Aorta (tissue), 5 donors: ENCODE results near the gene POP5. TPM values are rescaled to one million over a fixed set of nuclear protein-coding genes. Genes with fewer than 3 reads are reported as not detected.

Source experiments
- ATAC-seq: fragments of 200-7000 bp; cut with Tn5 transposase; one replicate; pipeline ENCODE4 v1.9.1; 2022; ENCODE audit warnings: moderate library complexity; ENCODE audit not compliant: low FRiP score
- DNase-seq, 2 donors: peaks; one replicate each; pipeline ENCODE4 v3.0.0-alpha.2; 2020
- H3K27ac ChIP-seq, 2 donors: one replicate each; pipeline ENCODE4 v1.5.1; 2013; ENCODE audit warnings: low read length in 2 of 2, mild to moderate bottlenecking in 2 of 2, moderate library complexity in 2 of 2, control low read depth in 1 of 2, inconsistent platforms in 1 of 2, low read depth in 1 of 2
- H3K27me3 ChIP-seq, 2 donors: one replicate each; pipeline ENCODE4 v1.6.1; 2013; ENCODE audit warnings: control low read depth in 1 of 2, low read length in 1 of 2, mild to moderate bottlenecking in 1 of 2, moderate library complexity in 1 of 2; ENCODE audit not compliant: insufficient read depth in 2 of 2, control insufficient read depth in 1 of 2
- H3K36me3 ChIP-seq, 2 donors: one replicate each; pipeline ENCODE4 v1.6.1; 2013; ENCODE audit warnings: control low read depth in 1 of 2, low read length in 1 of 2, mild to moderate bottlenecking in 1 of 2; ENCODE audit not compliant: insufficient read depth in 2 of 2, control insufficient read depth in 1 of 2
- H3K4me1 ChIP-seq, 2 donors: one replicate each; pipeline ENCODE4 v1.6.1; 2013; ENCODE audit warnings: low read length in 2 of 2, control low read depth in 1 of 2, mild to moderate bottlenecking in 1 of 2, moderate library complexity in 1 of 2; ENCODE audit not compliant: insufficient read depth in 2 of 2, control insufficient read depth in 1 of 2
- H3K4me3 ChIP-seq, 2 donors: one replicate each; pipeline ENCODE4 v1.5.1; 2013; ENCODE audit warnings: low read length in 2 of 2, control low read depth in 1 of 2, mild to moderate bottlenecking in 1 of 2
- H3K9me3 ChIP-seq: one replicate; pipeline ENCODE4 v1.6.1; 2013; ENCODE audit warnings: mild to moderate bottlenecking, low read length; ENCODE audit not compliant: control insufficient read depth
- WGBS, 2 donors: extraction: QIAGEN DNeasy Blood & Tissue Kit; methylation state at CpG; one replicate each; pipeline ENCODE4 v1.1.7; 2013; 5-methylcytosine and 5-hydroxymethylcytosine counted together
- intact Hi-C, 2 donors: fragments of 100-400 bp; cut with DNase I; formaldehyde crosslinking; loops; one replicate each; pipeline versions ENCODE4 v1.14.2 to v1.15.0; 2022
- polyA plus RNA-seq, 2 donors: library from polyadenylated mRNA; stranded (reverse); fragments of 200-250 nt; gene quantifications; one replicate each; pipeline ENCODE4 v1.2.3, GENCODE V29; 2013
- total RNA-seq, 2 donors: library from RNA; stranded (reverse); fragmentation: NEBNext Ultra II Directional; extraction: Animal tissue kit (Norgen Biotek cat#: 25700); gene quantifications; one replicate each; pipeline ENCODE4 v1.2.1, GENCODE V29; 2021
- donor health status: healthy with polysubstance abuse.
- donor health status: Bipolar disorder and iron deficiency.
- donor health status: DM: no; HTN: no; CAD: no.
- donor health status: DM: no; HTN: no; CAD: no.
- donor health status: DM: yes; HTN: yes; CAD: no.

POP5 gene
- total and polyA plus RNA-seq, 4 donors = 18.2 to 69.7 (median 29.9) TPM

DNA sequence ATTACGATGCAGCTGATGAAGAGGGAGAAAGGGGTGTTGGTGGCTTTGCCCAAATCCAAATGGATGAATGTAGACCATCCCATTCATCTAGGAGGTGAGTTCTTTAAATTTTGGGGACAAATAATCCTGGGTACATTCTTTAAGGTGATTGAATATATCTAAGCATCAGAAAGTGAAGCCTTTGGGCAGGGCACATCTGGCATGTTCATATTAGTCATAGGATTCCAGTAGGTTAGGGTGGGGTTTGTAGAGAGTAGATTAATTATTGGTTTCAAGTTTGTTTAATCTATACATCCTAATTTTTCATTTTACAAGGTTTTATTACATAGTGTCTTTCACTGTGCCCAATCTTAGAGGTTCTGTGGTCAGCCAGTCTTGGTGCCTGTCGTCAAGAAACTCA, 23.6 kb downstream of the POP5 start:
- no peak overlapping the region for H3K4me3 ChIP-seq
- no peaks in the 10 kb centered on the region for H3K4me1 ChIP-seq
- 86 to 94% methylated on average over 2 of the region's 2 CpGs for WGBS, 2 donors
- H3K36me3 ChIP-seq = peaks cover 13 to 15% of the 10 kb centered on the region in 2 donors
- no peak for ATAC-seq
- no peak overlapping the region for H3K27ac ChIP-seq
- no peaks in the 10 kb centered on the region for H3K9me3 ChIP-seq
- DNase-seq = no peak
- intact Hi-C loops = no loop called here
- H3K27me3 ChIP-seq = no peaks in the 10 kb centered on the region

DNA sequence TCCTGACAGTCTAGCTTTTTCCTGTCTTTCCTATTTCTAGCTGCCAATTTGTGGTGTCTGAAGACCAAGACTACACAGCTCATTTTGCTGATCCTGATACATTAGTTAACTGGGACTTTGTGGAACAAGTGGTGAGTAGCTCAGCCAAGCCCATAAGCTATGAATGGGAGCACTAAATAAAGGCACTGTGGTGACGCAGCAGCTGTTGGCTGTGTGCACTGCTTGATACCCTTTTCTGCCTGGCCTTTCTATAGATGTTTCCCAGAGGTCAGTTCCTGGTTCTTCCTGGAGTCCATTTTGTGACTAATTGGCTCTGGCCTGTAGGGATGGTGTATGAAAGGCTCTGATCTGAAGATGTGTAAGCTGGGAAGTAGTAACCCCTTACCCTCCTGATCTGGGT, 26.5 kb downstream of the POP5 start:
- Histone ChIP-seq H3K9me3 (no peaks in the 10 kb centered on the region), H3K27me3 (no peaks in the 10 kb centered on the region), H3K27ac (no peak overlapping the region), H3K36me3 (peaks cover 7 to 11% of the 10 kb centered on the region in 2 donors), H3K4me3 (no peak overlapping the region), H3K4me1 (no peaks in the 10 kb centered on the region)
- 18 to 27% methylated on average over 1 of the region's 1 CpG for WGBS, 2 donors
- intact Hi-C loops = no loop called here
- no peak for DNase-seq
- no peak for ATAC-seq

DNA sequence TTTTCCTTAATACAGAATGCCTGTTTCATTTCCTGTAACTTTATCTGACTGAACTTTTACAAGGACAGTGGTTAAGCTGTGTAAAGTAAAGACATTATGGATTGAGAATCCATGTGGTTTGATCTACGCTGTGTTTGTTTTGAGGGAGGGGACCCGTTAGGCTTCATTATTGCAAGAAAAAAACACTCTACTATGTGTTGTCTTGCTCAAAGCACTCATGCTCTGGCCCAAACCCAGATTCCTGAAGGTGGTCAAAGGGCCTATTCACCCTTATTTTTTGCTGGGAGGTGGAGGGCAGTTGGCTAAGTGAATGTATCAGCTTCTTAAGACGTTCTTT, 35.2 kb downstream of the POP5 start:
- WGBS, 2 donors = 71 to 75% methylated on average over 3 of the region's 3 CpGs
- intact Hi-C loops = no loop called here
- H3K27me3 ChIP-seq = no peaks in the 10 kb centered on the region
- H3K9me3 ChIP-seq = no peaks in the 10 kb centered on the region
- H3K4me3 ChIP-seq = no peak overlapping the region
- H3K27ac ChIP-seq = no peak overlapping the region
- peaks cover 0 to 3% of the 10 kb centered on the region in 2 donors for H3K36me3 ChIP-seq
- ATAC-seq (no peak), DNase-seq (no peak)
- peaks cover 0 to 2% of the 10 kb centered on the region in 2 donors for H3K4me1 ChIP-seq

DNA sequence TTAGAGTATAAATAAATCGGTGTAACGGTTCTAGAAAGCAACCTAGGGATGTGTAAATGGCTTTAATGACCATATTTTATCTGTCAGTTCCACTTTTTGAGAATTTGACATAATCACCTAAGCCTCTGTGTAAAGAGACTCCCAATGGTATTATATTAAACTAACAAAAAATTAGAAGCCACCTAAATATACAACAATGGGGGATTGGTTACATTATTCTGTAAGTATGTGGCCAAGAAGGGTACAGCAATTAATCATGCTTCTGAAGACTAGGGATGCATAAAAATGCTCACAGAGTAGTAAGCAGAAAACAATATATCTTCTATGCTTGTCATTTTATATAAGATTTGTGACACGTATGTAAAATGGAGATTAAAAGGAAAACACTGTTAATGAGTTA, 36.5 kb downstream of the POP5 start:
- 82 to 84% methylated on average over 3 of the region's 3 CpGs for WGBS, 2 donors
- Histone ChIP-seq H3K27me3 (no peaks in the 10 kb centered on the region), H3K27ac (no peak overlapping the region)

DNA sequence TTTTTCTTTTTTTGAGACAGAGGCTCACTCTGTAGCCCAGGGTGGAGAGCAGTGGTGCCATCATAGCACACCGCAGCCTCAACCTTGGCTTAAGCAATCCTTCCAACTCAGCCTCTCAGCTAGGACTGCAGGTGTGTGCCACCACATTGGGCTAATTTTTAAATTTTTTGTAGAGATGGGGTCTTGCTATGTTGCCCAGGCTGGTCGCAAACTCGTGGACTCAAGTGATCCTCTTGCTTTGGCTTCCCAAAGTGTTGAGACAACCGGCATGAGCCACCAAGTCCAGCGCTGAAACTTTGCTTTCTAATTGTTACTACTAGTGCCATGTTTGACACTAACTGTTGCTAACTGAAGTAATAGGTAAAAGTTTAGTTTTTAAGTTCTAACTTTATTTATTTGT, 39.0 kb downstream of the POP5 start:
- H3K27ac ChIP-seq = no peak overlapping the region
- H3K4me1 ChIP-seq = peaks cover 8 to 18% of the 10 kb centered on the region in 2 donors
- WGBS, 2 donors = 97 to 99% methylated on average over 5 of the region's 5 CpGs
- H3K4me3 ChIP-seq = no peak overlapping the region
- H3K27me3 ChIP-seq = no peaks in the 10 kb centered on the region
- intact Hi-C loops = no loop called here
- no peaks in the 10 kb centered on the region for H3K9me3 ChIP-seq
- DNase-seq (no peak), ATAC-seq (no peak)
- H3K36me3 ChIP-seq = peaks cover 0 to 3% of the 10 kb centered on the region in 2 donors

More for the DNA sequence above, 36.5 kb downstream of the POP5 start:
- Histone ChIP-seq H3K9me3 (no peaks in the 10 kb centered on the region), H3K4me1 (peaks cover 0 to 2% of the 10 kb centered on the region in 2 donors), H3K4me3 (no peak overlapping the region), H3K36me3 (peaks cover 0 to 3% of the 10 kb centered on the region in 2 donors)
- intact Hi-C loops = no loop called here
- ATAC-seq (no peak), DNase-seq (no peak)

DNA sequence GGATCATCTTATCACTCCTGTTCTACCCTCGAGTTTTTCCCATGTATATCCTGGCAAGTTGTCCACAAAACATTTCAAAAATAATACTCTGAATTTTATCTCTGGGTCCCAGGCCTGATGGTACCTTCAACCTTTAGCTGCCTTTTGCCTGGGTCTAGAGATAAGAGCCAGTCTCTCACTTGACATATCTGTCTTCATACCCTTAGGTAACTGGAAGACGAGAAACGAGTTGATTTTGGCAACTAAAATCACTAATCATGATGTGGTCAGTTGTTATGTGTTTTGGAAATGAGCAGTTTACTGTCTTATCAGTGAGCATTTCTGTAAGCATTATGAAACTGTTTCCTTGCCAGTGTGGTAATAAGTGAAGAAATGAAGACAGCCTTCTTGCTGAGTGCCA, 40.8 kb downstream of the POP5 start:
- no peaks in the 10 kb centered on the region for H3K27me3 ChIP-seq
- H3K27ac ChIP-seq = peak overlapping the region; percentile 33 to 57
- H3K36me3 ChIP-seq = no peaks in the 10 kb centered on the region
- no peak overlapping the region for H3K4me3 ChIP-seq
- WGBS, 2 donors = 1% methylated on average over 3 of the region's 3 CpGs
- peak; percentile 62 for ATAC-seq
- intact Hi-C loops = no loop called here
- no peak for DNase-seq
- no peaks in the 10 kb centered on the region for H3K9me3 ChIP-seq
- peaks cover 12 to 21% of the 10 kb centered on the region in 2 donors for H3K4me1 ChIP-seq

DNA sequence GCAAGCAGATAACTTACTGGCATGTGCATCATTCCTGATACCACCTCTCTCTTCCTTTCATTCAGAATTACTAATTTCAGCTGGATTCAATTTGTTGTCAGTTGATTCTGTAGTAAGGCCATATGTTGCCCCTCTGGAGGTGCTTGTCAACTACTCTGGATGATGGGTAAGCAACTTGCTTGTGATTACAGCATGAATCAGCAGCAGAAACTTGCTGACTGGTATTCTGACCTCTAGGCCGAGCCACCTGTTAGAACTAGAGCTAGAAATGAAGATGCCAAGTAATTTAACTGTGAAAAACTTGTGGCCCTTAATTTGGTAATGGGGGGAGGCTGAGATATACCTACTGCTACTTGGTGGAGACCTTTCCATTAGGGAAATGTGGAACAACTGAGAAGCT, 41.9 kb downstream of the POP5 start:
- Histone ChIP-seq H3K36me3 (no peaks in the 10 kb centered on the region), H3K27ac (peak overlapping the region; percentile 57 to 59), H3K4me3 (no peak overlapping the region), H3K4me1 (peaks cover 12 to 21% of the 10 kb centered on the region in 2 donors), H3K27me3 (no peaks in the 10 kb centered on the region), H3K9me3 (no peaks in the 10 kb centered on the region)
- ATAC-seq = no peak
- no peak for DNase-seq
- intact Hi-C loops = loop anchor here (5.0 kb wide), 1 partner anchor 42 kb away; the partner anchor contains the start of gene DYNLL1 (in 2 of the 2)
- 61 to 70% methylated on average over 1 of the region's 1 CpG for WGBS, 2 donors

DNA sequence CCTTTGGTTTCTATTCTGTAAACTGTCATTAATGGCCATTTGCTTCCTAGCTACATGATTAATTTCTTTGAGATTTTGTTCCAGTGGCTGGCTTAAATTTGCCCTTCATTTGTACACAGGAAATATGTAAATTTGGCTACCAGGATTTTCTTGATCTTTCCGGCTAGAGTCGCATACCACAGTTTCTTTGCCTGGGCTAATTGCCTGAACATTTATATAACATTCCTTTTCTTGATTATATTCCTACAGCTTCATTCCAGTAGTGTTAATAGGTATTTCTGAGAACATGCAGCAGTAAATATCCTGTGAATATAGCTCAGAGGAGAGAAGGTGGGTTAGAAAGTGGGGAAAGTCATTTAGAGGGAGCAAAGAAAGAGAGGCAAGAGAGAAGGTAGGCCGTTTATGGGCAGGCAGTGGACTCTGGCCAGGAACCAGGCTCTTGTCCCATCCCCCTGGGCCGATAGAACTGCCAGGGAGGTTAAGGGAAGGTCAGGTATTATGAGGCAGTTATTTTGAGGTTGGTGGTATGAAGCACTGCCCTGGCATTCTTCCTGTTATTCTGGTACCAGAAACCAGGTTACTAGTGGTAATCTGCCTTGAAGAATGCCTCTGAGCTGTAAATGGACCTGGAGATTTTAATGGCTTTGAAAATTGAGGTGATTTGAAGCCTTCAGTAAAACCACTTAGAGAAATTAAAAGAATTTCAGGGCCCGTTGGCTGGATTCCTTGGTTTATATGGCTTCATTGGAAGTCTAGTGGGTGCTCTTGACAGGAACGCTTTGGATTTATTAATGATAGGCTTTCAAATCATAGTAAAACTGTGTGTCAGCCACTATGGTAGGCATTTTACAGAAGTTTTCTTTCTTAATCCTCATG, 42.7 kb downstream of the POP5 start:
- Histone ChIP-seq H3K27me3 (no peaks in the 10 kb centered on the region), H3K9me3 (no peaks in the 10 kb centered on the region), H3K4me1 (peaks cover 12 to 21% of the 10 kb centered on the region in 2 donors), H3K36me3 (no peaks in the 10 kb centered on the region), H3K27ac (peak overlapping the region; percentile 54 to 57), H3K4me3 (peak overlapping the region in 1 of 2 donors; percentile 61)
- DNase-seq = peak; percentile 80
- ATAC-seq = peak; percentile 77
- 5 to 7% methylated on average over 6 of the region's 6 CpGs for WGBS, 2 donors
- intact Hi-C loops = loop anchor here (5.0 kb wide), 1 partner anchor 41 kb away; the partner anchor contains the start of gene DYNLL1 (in 2 of the 2)

DNA sequence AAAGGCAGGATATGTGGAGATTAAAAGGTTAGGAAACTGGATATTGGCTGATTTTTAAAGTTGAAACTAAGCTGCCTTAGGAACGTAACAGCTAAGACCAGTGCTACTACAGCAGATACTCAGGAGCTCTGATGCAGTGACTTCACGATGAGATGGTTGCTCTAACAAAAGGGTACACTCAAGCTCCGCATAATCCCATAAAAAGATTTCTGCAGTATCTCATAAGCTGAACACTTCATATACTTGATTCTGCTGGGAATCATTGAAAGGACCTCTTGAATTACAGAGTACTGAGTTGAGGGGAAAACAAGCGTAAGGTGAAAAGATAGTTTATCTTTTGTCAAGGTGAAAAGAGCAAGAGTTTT, 43.4 kb downstream of the POP5 start:
- 34 to 38% methylated on average over 4 of the region's 4 CpGs for WGBS, 2 donors
- intact Hi-C loops = loop anchor here (5.0 kb wide), 1 partner anchor 41 kb away; the partner anchor contains the start of gene DYNLL1 (in 2 of the 2)
- H3K4me3 ChIP-seq = peak overlapping the region in 1 of 2 donors; percentile 61
- H3K9me3 ChIP-seq = no peaks in the 10 kb centered on the region
- H3K36me3 ChIP-seq = no peaks in the 10 kb centered on the region
- DNase-seq = no peak
- H3K27ac ChIP-seq = no peak overlapping the region
- no peaks in the 10 kb centered on the region for H3K27me3 ChIP-seq
- peaks cover 12 to 21% of the 10 kb centered on the region in 2 donors for H3K4me1 ChIP-seq
- ATAC-seq = no peak
